Nasal cavity respiratory epithelium epithelial cell of viscerocranial mucosa (primary cell): ENCODE data around the gene LIPH. TPM values are rescaled to one million over a fixed set of nuclear protein-coding genes. Genes with fewer than 3 reads are reported as not detected.

Experiments
- total RNA-seq: library from RNA; depleted of rRNA; stranded (reverse); fragments of >200 nt; gene quantifications from 2 replicates; pipeline ENCODE4 v1.2.3, GENCODE V29; 2014

LIPH gene
- 2.4 and 4.7 TPM in 2 replicates for total RNA-seq

DNA sequence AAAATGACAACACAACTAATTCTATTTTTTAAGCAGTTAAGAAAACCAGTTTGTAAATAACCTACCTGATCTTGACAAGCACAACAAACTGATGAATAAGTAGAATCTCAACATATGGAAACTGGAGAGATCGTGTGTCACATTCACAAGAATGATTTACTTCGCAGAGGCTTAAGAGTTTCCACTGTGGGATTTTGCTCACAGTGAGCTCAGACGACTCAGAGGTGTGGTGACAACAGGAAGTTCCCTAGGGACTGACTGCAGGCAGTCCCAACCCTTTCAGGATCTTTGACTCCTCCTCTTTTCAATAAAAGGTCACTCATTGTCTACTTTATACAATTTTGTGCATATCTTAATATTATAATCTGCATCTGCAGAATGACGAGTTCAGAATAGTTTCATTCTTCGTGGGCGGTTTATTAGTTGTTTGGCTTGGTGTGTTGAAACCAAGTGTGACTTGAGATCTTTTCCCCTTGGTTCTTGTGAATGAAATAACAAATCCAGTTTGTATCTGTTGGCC is at the start of gene LIPH:
Gene LIPH (minus strand): TSS at position 231 of the 520 bp plus-strand sequence. CDS start 117 bp downstream, at position 114.

DNA sequence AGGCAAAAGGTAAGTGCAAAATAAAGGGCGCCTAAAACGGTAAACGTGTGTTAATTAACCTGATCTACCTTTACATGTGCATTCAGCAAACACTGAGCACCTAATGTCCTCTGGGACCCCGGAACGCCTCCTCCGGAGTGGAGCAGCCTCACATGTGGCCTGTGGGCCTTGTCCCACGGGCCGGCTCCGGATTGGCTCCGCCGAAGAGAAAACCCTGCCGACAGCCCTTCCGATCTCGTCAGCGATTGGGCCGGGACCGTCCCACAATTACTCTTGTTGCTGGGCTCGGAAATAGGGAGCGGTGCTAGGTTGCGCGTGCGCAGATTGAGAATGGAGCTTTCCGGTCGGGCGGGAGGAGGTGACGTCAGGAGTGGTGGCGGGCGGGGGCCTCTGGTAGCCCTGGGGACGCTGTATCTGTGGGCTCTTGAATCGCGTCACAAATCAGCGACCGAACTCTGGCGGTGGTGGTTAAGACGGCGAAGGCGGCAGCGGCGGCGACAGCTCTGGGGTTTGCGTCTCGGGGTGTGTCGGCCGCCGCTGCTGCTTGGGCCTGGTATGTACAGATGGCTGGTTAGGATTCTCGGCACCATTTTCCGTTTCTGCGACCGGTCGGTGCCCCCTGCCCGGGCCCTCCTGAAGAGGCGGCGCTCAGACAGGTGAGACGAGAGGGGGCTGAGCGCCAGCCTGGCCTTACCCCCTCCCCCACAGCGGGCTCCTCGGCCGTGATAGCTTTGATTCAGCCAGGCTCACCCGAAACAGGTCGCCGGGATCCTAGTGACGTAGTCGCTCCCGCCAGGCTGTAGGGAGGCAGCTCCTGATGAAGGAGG is 33.7 kb upstream of the LIPH start, which contains the start of gene SENP2:
Gene SENP2 (plus strand): TSS at position 437 of the 827 bp plus-strand sequence. CDS start 119 bp downstream, at position 556.

DNA sequence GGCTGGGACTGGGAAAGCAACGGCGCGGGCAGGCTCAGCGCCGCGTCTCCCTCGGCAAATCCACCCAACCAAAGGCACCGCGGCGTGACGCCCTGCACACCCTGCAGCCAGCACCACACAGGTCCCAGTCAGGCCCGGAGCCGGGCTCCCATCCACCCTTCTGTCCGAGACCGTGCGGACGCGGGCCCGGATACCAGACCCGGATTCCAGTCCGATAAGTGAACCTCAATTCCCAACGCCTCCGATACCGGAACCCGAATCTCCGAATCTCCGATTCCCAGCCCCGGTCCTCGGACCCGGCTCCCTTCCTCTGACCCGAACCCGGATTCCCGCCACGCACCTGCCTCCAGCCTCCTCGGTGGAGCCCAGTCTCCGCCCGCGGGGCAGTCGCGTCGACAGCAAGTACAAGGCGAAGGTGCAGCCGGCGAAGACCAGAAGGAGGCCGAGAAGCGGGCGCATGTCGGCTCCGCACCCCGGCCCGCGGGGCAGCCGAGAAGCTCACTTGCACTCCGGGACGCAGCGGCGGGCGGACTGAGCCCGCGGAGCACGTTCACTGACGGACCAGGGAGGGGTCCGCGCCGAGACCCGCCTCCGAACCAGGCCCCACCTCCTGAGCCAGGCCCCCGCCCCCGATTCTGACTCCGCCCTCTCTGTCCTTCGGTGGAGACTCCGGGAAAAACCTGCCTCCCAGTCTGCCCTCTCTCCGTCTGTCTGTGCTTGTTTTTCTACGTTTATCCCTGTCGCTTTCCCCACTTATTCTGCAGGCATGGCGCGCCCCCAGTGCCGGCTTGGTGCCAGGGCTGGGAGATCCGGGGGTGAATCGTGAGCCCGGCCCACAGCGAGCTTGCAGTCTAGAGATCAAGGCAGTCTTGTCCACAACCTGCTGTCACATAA is 53.6 kb downstream of the LIPH start, which contains the start of gene TMEM41A:
Gene TMEM41A (minus strand): TSS at position 533 of the 894 bp plus-strand sequence. CDS start 74 bp downstream, at position 459.

Other genes with a start within 250 kb of the LIPH start
- 22.6 and 27.7 TPM in 2 replicates for gene MAP3K13, start 189.5 kb downstream of the LIPH start, total RNA-seq
- gene TMEM41A, start 53.6 kb downstream of the LIPH start, total RNA-seq: 21.5 and 32.0 TPM in 2 replicates
- gene SENP2, start 33.7 kb upstream of the LIPH start, total RNA-seq: 38.6 and 51.1 TPM in 2 replicates